Measurements from ENCODE around the gene GRAMD2B. TPM values are rescaled to one million over a fixed set of nuclear protein-coding genes. Genes with fewer than 3 reads are reported as not detected.

Gene GRAMD2B
- total and polyA plus RNA-seq, 3 experiments from 2014 or later, result 7.0 to 10.4 (median 8.4) TPM

DNA sequence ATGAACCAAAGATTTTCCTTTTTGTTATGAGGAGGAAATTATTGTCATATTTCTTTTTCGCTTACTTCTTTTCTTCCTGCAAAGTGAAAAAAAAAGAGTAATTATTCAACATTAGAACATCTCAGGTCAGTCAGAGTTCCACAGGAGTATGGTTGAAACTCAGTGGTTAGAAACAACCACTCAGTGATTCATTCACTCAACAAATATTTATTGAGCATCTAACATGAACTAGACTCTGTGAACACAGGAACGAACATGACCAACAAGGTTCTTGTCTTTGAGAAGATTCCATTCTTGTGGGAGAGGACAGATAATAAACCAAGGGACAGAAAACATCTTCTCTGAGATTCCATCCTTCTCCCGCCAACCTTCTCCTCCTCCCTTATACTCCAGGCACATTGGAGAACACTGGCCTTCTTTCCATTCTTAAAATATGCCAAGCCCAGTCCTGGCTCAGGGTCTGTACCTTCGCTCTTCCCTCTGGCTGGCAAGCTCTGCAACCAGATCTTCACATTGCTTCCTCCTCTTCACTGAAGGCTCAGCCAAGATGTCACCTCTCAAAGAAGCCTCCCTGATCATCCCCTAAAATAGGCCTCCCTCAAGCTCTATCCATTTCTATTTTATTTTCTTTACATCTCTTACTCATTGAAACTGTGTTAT lies 6.8 kb upstream of the GRAMD2B start:
- ChIA-PET POLR2A (no interaction called here), CTCF (no interaction called here)
- DNase-seq, result no peak
- Mint-ChIP-seq H3K27me3 (peaks cover 4 to 49% of the 10 kb centered on the region in 2 donors), H3K36me3 (peaks cover 0 to 20% (median 0%) of the 10 kb centered on the region in 3 donors), H3K9me3 (peaks cover 0 to 2% (median 2%) of the 10 kb centered on the region in 5 donors), H3K4me1 (no peaks in the 10 kb centered on the region), H3K27ac (peak overlapping the region in 1 of 8 donors; percentile 61), H3K4me3 (no peak overlapping the region)
- H3K4me1 ChIP-seq (ENCODE audit: insufficient read depth, low read length), result no peaks in the 10 kb centered on the region
- no peaks in the 10 kb centered on the region for H3K9me3 ChIP-seq (ENCODE audit: low read length)
- H3K36me3 ChIP-seq (ENCODE audit: insufficient read depth, low read length), result no peaks in the 10 kb centered on the region
- H3K27me3 ChIP-seq (ENCODE audit: insufficient read depth, low read length, poor library complexity, severe bottlenecking), result no peaks in the 10 kb centered on the region
- H3K4me3 ChIP-seq (ENCODE audit: low read length), result no peak overlapping the region
- no peak overlapping the region for H3K27ac ChIP-seq (ENCODE audit: low read depth, low read length)

DNA sequence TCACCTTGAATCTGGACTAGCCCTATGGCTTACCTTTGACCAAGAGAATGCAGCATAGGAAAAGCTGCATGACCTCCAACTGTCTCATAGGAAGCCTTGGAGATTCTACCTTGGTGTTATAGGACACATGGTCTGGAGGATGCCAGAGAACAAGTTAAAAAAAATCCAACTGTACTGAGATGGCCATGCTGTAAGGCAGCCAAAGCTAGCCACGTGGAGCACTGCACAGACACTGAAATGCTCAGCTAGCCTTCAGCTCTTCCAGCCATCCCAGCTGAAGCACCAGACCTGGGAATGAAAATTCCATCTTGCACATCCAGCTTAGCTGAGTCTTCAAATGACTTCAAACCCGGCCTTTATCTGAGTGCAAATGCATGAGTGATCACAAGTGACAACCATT lies 6.0 kb upstream of the GRAMD2B start:
- no peaks in the 10 kb centered on the region for H3K9me3 ChIP-seq (ENCODE audit: low read length)
- no peak overlapping the region for H3K27ac ChIP-seq (ENCODE audit: low read depth, low read length)
- Mint-ChIP-seq H3K27me3 (peaks cover 4 to 42% of the 10 kb centered on the region in 2 donors), H3K4me1 (no peaks in the 10 kb centered on the region), H3K9me3 (peaks cover 0 to 2% (median 0%) of the 10 kb centered on the region in 5 donors), H3K36me3 (peaks cover 0 to 17% (median 0%) of the 10 kb centered on the region in 3 donors), H3K4me3 (no peak overlapping the region), H3K27ac (no peak overlapping the region)
- H3K4me1 ChIP-seq (ENCODE audit: insufficient read depth, low read length), result no peaks in the 10 kb centered on the region
- no peaks in the 10 kb centered on the region for H3K36me3 ChIP-seq (ENCODE audit: insufficient read depth, low read length)
- no peak overlapping the region for H3K4me3 ChIP-seq (ENCODE audit: low read length)
- CTCF ChIA-PET, result no interaction called here
- POLR2A ChIA-PET, result no interaction called here
- no peak for DNase-seq
- no peaks in the 10 kb centered on the region for H3K27me3 ChIP-seq (ENCODE audit: insufficient read depth, low read length, poor library complexity, severe bottlenecking)

DNA sequence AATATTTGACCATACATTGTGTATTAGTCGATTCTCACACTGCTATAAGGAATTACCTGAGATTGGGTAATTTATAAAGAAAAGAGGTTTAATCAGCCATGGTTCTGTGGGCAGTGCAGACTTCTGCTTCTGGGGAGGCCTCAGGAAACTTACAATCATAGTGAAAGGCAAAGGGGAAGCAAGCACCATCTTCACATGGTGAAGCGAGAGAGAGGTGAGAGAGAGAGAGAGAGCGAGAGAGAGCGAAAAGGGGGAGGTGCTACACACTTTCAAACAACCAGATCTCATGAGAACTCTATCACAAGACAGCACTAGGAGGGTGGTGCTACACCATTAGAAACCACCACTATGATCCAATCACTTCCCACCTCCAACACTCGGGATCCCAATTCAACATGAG lies 4.1 kb upstream of the GRAMD2B start:
- DNase-seq, result no peak
- H3K4me3 ChIP-seq (ENCODE audit: low read length), result no peak overlapping the region
- peaks cover 0 to 17% (median 8%) of the 10 kb centered on the region in 3 donors for H3K36me3 Mint-ChIP-seq
- no peak overlapping the region for H3K27ac Mint-ChIP-seq
- no peaks in the 10 kb centered on the region for H3K27me3 ChIP-seq (ENCODE audit: insufficient read depth, low read length, poor library complexity, severe bottlenecking)
- peaks cover 4% of the 10 kb centered on the region for H3K4me1 ChIP-seq (ENCODE audit: insufficient read depth, low read length)
- CTCF ChIA-PET, result no interaction called here
- peaks cover 4 to 24% of the 10 kb centered on the region in 2 donors for H3K27me3 Mint-ChIP-seq
- no peaks in the 10 kb centered on the region for H3K9me3 ChIP-seq (ENCODE audit: low read length)
- H3K9me3 Mint-ChIP-seq, result peaks cover 0 to 2% (median 0%) of the 10 kb centered on the region in 5 donors
- POLR2A ChIA-PET, result no interaction called here
- no peaks in the 10 kb centered on the region for H3K36me3 ChIP-seq (ENCODE audit: insufficient read depth, low read length)
- no peak overlapping the region for H3K27ac ChIP-seq (ENCODE audit: low read depth, low read length)
- peaks cover 9 to 16% (median 9%) of the 10 kb centered on the region in 3 donors for H3K4me1 Mint-ChIP-seq
- H3K4me3 Mint-ChIP-seq, result peak overlapping the region in 1 of 7 donors; percentile 36

DNA sequence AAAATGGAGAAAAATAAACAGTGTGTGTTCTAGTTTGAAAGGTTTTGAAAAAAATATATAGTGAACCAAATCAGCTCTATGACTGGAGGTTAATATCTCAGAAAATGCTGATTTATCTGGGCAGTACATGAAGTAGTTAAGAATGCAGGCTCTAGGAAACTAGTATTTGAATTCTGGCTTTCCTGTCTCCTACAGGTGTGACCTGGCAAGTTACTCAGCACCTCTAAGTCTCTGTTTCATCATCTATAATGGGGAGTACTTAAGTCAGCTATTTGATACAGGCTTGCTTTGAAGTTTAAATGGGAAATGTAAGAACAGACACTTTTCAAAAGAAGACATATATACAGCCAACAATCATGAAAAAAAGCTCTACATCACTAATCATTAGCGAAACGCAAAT lies 5.2 kb downstream of the GRAMD2B start:
- no peaks in the 10 kb centered on the region for H3K36me3 ChIP-seq (ENCODE audit: insufficient read depth, low read length)
- no peak for DNase-seq
- Mint-ChIP-seq H3K4me1 (peaks cover 30 to 36% (median 32%) of the 10 kb centered on the region in 3 donors), H3K27ac (no peak overlapping the region), H3K4me3 (no peak overlapping the region), H3K27me3 (no peaks in the 10 kb centered on the region), H3K36me3 (peaks cover 10 to 14% (median 11%) of the 10 kb centered on the region in 3 donors), H3K9me3 (no peaks in the 10 kb centered on the region)
- no peak overlapping the region for H3K4me3 ChIP-seq (ENCODE audit: low read length)
- no peaks in the 10 kb centered on the region for H3K9me3 ChIP-seq (ENCODE audit: low read length)
- ChIA-PET CTCF (no interaction called here), POLR2A (no interaction called here)
- no peaks in the 10 kb centered on the region for H3K27me3 ChIP-seq (ENCODE audit: insufficient read depth, low read length, poor library complexity, severe bottlenecking)
- peaks cover 14% of the 10 kb centered on the region for H3K4me1 ChIP-seq (ENCODE audit: insufficient read depth, low read length)
- H3K27ac ChIP-seq (ENCODE audit: low read depth, low read length), result no peak overlapping the region

DNA sequence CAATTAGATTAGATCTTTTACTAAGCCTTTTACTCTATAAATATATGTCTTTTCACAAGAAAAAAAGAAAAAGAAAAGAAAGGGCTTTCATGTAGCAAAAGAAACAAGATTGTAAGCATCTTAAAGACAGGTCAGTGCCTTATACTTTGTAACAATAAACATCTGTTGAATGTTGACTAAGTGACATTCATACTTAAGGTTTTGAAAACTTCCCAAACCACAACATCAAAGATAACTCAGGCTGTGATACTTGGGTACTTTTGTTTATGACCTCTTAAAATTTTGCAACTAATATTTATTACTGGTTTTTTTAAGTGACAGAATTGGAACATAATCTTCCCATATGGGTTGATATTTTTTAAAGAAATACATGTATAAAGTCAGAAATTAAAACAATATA lies 7.4 kb downstream of the GRAMD2B start:
- DNase-seq, result no peak
- ChIA-PET POLR2A (no interaction called here), CTCF (no interaction called here)
- H3K9me3 Mint-ChIP-seq, result no peaks in the 10 kb centered on the region
- Histone ChIP-seq H3K4me1 (ENCODE audit: insufficient read depth, low read length) (no peaks in the 10 kb centered on the region), H3K27ac (ENCODE audit: low read depth, low read length) (no peak overlapping the region), H3K36me3 (ENCODE audit: insufficient read depth, low read length) (no peaks in the 10 kb centered on the region), H3K9me3 (ENCODE audit: low read length) (no peaks in the 10 kb centered on the region), H3K27me3 (ENCODE audit: insufficient read depth, low read length, poor library complexity, severe bottlenecking) (no peaks in the 10 kb centered on the region), H3K4me3 (ENCODE audit: low read length) (no peak overlapping the region)
- peaks cover 10 to 11% (median 11%) of the 10 kb centered on the region in 3 donors for H3K36me3 Mint-ChIP-seq
- no peak overlapping the region for H3K4me3 Mint-ChIP-seq
- peaks cover 10 to 22% (median 11%) of the 10 kb centered on the region in 3 donors for H3K4me1 Mint-ChIP-seq
- H3K27ac Mint-ChIP-seq, result no peak overlapping the region
- H3K27me3 Mint-ChIP-seq, result no peaks in the 10 kb centered on the region

DNA sequence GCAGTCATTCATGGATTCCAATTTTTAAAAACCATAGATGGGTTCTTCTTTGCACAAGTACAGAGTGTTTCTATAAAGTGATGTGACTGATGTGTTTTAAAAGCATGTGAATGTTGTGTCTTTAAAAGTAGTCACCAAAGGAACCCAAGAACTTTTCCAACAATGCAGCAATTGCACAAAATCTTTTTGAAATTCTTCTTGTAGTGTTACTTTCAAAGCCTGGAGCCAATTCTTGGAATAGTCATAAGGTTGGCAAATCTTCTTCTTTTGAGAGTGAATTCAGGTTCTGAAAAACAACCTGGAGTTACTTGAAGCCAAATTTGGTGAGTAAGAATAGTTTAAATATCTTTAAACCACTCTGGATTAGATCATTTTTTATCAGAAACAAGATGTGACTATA lies 10.5 kb downstream of the GRAMD2B start:
- Mint-ChIP-seq H3K4me3 (no peak overlapping the region), H3K36me3 (peaks cover 10 to 13% (median 12%) of the 10 kb centered on the region in 3 donors), H3K4me1 (peaks cover 15 to 22% (median 21%) of the 10 kb centered on the region in 3 donors), H3K9me3 (no peaks in the 10 kb centered on the region), H3K27ac (no peak overlapping the region), H3K27me3 (peaks cover 0 to 2% of the 10 kb centered on the region in 2 donors)
- Histone ChIP-seq H3K36me3 (ENCODE audit: insufficient read depth, low read length) (no peaks in the 10 kb centered on the region), H3K27ac (ENCODE audit: low read depth, low read length) (no peak overlapping the region), H3K27me3 (ENCODE audit: insufficient read depth, low read length, poor library complexity, severe bottlenecking) (no peaks in the 10 kb centered on the region), H3K4me3 (ENCODE audit: low read length) (no peak overlapping the region), H3K4me1 (ENCODE audit: insufficient read depth, low read length) (peaks cover 8% of the 10 kb centered on the region), H3K9me3 (ENCODE audit: low read length) (no peaks in the 10 kb centered on the region)
- ChIA-PET CTCF (interaction anchor here (0.8 kb wide), 1 partner anchor 67 kb away, joined by 3 read pairs; no protein-coding TSS in a partner anchor), POLR2A (no interaction called here)
- DNase-seq, result no peak

DNA sequence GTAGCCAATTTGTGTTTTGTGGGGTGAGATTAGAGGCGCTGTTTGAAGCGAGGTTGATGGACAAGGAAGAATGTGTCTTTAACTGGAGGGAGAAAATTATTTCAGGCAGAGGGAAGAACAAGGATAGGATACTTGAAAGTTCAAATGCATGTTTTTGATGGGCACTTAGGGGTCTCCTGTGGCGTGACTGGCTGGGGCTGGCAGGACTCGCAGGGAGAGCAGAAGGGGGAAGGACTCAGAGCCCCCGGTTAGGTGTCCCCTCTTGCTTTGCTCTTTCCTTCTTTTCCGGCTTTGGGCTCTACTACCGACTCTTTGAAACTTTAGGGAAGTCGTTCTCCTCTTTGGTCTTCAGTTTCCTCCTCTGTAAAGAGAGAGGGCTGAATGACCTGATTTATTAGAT lies 12.1 kb downstream of the GRAMD2B start:
- Histone ChIP-seq H3K4me1 (ENCODE audit: insufficient read depth, low read length) (peaks cover 8% of the 10 kb centered on the region), H3K9me3 (ENCODE audit: low read length) (no peaks in the 10 kb centered on the region), H3K36me3 (ENCODE audit: insufficient read depth, low read length) (no peaks in the 10 kb centered on the region), H3K27ac (ENCODE audit: low read depth, low read length) (no peak overlapping the region), H3K27me3 (ENCODE audit: insufficient read depth, low read length, poor library complexity, severe bottlenecking) (no peaks in the 10 kb centered on the region), H3K4me3 (ENCODE audit: low read length) (no peak overlapping the region)
- no peak for DNase-seq
- ChIA-PET POLR2A (no interaction called here), CTCF (no interaction called here)
- Mint-ChIP-seq H3K27ac (no peak overlapping the region), H3K9me3 (no peaks in the 10 kb centered on the region), H3K36me3 (peaks cover 8 to 13% (median 9%) of the 10 kb centered on the region in 3 donors), H3K4me1 (peaks cover 16 to 24% (median 22%) of the 10 kb centered on the region in 3 donors), H3K4me3 (no peak overlapping the region), H3K27me3 (peaks cover 0 to 2% of the 10 kb centered on the region in 2 donors)

DNA sequence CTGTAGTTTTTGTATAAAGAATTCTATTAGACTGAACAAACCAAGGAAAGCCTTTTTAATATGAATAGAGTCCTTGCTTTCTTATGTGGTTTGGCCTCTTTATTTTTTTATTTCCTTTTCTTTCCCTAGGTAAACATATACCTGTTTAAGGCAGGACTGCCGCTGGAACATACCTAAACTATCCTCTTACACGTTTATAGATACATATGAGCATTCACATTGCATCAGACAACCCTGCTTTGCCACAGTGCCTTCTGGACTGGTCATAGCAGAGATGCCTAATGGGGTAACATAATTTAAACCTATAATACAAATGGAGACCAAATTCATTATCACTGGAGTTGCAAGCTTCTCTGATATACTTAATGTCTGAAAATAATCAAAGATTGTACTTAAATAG lies 12.5 kb downstream of the GRAMD2B start:
- Mint-ChIP-seq H3K4me1 (peaks cover 16 to 24% (median 20%) of the 10 kb centered on the region in 3 donors), H3K36me3 (peaks cover 8 to 13% (median 9%) of the 10 kb centered on the region in 3 donors), H3K27ac (no peak overlapping the region), H3K27me3 (peaks cover 0 to 2% of the 10 kb centered on the region in 2 donors), H3K9me3 (peaks cover 0 to 3% (median 0%) of the 10 kb centered on the region in 5 donors), H3K4me3 (no peak overlapping the region)
- Histone ChIP-seq H3K27me3 (ENCODE audit: insufficient read depth, low read length, poor library complexity, severe bottlenecking) (no peaks in the 10 kb centered on the region), H3K4me3 (ENCODE audit: low read length) (no peak overlapping the region), H3K36me3 (ENCODE audit: insufficient read depth, low read length) (no peaks in the 10 kb centered on the region), H3K9me3 (ENCODE audit: low read length) (no peaks in the 10 kb centered on the region), H3K27ac (ENCODE audit: low read depth, low read length) (no peak overlapping the region), H3K4me1 (ENCODE audit: insufficient read depth, low read length) (peaks cover 8% of the 10 kb centered on the region)
- CTCF ChIA-PET, result no interaction called here
- no peak for DNase-seq
- POLR2A ChIA-PET, result no interaction called here
